Cerebellar nuclear complex (tissue), 1 donor: ENCODE measurements around the gene EPHA4.

Experiments used
- DNase-seq, 2 experiments: peaks; one replicate each; lab custom pipeline; 2025; lab: John Stamatoyannopoulos, UW

EPHA4 gene

GRCh38 chr2:221392228-221392881, 179.7 kb downstream of the EPHA4 start:
- no peak for DNase-seq

GRCh38 chr2:221390878-221391277, 181.2 kb downstream of the EPHA4 start:
- no peak for DNase-seq

- DNase-seq: no peak
Observed at GRCh38 chr2:221389904-221390303, 182.2 kb downstream of the EPHA4 start.

DNA sequence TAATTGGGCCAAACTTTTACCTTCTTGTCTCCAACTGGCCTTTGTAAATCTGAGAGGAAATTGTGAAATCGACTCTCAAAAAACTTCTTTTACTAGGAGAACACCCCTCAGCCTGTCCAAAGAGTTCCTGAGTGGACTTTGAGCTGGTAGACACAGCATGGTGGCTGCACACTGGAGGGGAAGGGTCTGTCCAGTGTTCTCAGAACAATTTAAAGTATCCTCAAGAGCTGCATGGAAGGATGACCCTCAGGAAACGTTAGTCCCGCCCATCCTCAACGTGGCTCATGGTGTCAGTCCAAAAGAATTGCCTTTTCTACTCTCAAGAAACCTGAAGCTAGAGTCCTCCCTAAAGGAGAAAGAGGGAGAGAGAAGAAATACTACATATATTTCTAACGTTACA, 182.7 kb downstream of the EPHA4 start:
- no peak for DNase-seq

DNA sequence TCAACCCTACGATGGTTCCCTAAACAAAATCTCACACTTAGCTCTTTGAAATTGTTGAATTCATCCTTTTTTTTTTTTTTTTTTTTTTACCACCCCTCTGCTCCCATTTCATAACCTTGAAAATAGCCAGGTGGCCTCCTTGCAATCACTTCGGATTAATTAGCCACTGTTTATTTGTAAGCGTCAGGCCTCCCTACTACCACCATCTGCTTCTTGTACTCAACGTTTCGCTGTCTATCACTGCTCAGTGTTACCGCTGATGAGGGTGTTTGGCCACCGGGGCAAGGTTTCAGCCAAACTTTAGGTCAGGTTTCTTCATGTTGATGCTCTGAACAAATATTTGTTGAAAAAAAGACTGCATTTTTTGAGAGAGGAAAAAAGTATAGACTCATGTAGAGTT, 183.2 kb downstream of the EPHA4 start:
- DNase-seq: no peak

DNA sequence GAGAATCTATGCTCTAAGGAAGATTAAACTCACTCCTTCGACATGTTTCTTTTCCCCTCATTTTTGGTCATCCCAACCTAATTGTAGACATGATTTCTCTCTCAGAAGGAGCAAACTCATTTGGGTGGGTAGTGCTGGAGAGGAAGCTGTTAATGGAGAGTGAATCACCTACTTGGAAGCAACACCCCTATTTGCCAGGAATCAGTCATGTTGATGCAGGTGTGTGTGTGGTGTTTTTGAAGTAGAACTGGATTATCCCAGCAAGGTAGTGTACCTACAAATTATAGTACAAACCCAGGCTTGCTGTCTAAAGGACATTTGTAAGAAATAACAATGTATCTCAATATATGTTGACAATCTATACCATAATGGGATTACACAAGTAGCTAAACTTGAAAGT, 186.4 kb downstream of the EPHA4 start:
- no peak for DNase-seq

DNA sequence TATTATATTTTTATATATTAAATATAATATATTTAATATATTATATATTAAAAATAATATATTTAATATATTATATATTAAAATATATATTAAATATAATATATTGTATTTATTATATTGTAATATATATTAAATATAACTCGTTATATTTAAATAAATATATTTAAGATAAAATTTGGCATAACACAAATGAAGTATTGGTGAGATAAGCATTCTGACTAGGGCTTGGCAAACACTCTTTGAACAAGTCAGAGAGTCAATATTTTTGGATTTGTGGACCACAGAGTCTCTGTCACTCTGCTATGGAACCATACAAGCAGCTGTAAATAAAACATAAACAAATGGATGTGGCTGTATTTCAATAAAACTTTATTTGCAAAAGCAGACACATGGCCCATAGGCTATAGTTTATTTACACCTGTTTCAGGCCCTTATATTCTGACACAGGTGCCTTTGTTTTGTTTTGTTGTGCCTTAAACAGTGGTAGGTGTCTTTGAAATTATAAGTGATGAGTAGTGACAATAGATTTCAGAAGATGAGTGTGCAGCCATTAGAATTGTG, 190.1 kb downstream of the EPHA4 start:
- no peak for DNase-seq

- no peak for DNase-seq
Observed at GRCh38 chr2:221380686-221381085, 191.4 kb downstream of the EPHA4 start.

DNA sequence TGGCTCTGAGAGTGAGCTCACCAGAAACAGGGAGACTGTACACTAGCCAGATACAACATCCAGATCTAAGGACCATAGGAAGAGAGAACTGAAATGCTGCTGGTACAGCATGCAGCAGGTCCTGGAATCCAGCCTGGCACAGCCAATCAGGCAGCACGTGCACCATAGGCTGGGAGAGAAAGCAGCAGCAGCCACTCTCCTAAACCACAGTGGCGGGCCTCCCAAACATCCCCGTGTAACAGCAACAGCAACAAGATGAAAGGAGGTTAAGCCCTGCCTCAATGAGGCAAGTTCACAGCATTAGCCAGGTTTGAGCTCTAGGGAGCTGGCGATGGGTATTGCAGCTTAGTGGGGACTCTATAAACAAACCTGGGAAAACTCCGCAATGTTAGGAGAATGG, 192.0 kb downstream of the EPHA4 start:
- DNase-seq: no peak

DNA sequence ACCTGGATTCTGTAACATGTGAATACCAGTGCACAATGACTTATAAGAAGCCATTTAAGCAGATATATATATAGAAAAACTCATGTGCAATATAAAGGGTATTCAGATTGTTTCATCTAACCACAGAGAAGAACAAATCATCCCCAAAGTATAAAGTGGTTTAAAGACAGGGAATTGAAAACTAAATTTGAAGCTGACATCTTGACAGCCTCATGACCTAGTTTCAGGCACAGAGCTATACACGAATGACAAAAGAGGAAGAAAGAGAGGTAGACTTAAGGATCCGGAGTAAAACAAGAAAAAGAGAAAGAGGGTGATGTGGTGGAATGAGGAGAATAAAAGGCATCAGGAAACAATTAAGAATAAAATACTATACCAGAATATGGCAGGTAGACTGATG, 194.5 kb downstream of the EPHA4 start:
- DNase-seq: no peak

DNA sequence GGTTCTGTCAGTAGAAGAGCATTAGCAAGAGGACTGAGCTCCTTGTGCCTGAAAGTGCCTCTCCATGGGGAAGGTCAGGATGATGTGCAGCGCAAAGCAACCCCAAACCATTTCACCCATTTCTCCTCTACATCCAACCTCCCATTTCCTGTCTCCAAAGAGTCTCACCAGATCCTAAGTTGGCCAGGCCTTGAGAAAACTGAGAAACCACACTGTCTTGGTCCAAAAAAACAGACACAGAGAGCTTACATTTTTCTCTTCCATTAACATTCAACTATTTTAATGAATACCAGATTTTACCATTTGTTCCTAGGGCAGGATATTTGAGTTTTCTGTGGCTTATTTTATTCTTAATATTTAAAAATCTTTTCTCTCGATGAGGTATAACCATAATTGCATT, 195.0 kb downstream of the EPHA4 start:
- DNase-seq: no peak

DNA sequence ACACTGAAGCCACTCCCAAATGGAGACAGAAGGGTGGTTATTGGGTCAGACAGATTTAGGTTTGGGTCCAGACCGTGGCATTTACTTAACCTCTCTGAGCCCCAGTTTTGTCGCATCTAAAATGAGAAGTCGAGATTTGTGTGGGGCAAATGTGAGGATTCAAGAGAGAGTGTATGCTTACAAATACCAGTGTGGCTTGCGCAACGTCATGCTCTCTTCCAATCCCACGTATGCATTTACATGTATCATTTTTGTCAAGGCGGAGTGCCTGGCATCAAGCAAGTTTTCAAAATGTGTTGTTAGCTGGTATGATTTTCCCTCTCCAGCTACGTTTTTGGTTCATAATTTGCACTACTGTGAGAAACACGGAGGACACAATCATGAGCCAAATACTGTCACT, 197.9 kb downstream of the EPHA4 start:
- DNase-seq: no peak

- no peak for DNase-seq
Observed at GRCh38 chr2:221372907-221373306, 199.2 kb downstream of the EPHA4 start.

- no peak for DNase-seq
Observed at GRCh38 chr2:221372159-221372884, 199.8 kb downstream of the EPHA4 start.

- no peak for DNase-seq
Observed at GRCh38 chr2:221371347-221371746, 200.8 kb downstream of the EPHA4 start.

GRCh38 chr2:221370857-221371211, 201.3 kb downstream of the EPHA4 start:
- DNase-seq: no peak

- DNase-seq: no peak
Observed at GRCh38 chr2:221370076-221370856, 201.8 kb downstream of the EPHA4 start.
